22Rv1 (cell line): ENCODE data around the gene ATG7.

Experiments
- ZFX ChIP-seq: fragments of 450-650 bp; IDR thresholded peaks from 2 replicates; pipeline ENCODE4 v1.6.1; 2017; ENCODE audit warnings: antibody characterized with exemption, borderline replicate concordance
- TF ChIP-seq, protein P1 (sequence below): fragments of 450-650 bp; IDR thresholded peaks from 2 replicates; pipeline ENCODE4 v1.5.1; 2017; ENCODE audit warnings: mild to moderate bottlenecking

GRCh38 chr3:11583235-11583634 is 311.0 kb downstream of the ATG7 start:
- TF ChIP-seq, protein P1, sequence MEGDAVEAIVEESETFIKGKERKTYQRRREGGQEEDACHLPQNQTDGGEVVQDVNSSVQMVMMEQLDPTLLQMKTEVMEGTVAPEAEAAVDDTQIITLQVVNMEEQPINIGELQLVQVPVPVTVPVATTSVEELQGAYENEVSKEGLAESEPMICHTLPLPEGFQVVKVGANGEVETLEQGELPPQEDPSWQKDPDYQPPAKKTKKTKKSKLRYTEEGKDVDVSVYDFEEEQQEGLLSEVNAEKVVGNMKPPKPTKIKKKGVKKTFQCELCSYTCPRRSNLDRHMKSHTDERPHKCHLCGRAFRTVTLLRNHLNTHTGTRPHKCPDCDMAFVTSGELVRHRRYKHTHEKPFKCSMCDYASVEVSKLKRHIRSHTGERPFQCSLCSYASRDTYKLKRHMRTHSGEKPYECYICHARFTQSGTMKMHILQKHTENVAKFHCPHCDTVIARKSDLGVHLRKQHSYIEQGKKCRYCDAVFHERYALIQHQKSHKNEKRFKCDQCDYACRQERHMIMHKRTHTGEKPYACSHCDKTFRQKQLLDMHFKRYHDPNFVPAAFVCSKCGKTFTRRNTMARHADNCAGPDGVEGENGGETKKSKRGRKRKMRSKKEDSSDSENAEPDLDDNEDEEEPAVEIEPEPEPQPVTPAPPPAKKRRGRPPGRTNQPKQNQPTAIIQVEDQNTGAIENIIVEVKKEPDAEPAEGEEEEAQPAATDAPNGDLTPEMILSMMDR, result no peak
- no peak for TF ChIP-seq ZFX
